PC-3 (cell line): Measurements from ENCODE around the gene KDSR. TPM values are rescaled to one million over a fixed set of nuclear protein-coding genes. Genes with fewer than 3 reads are reported as not detected.

Experiments used
- ATAC-seq: fragments of 200-7000 bp; cut with Tn5 transposase; 2 replicates; pipeline ENCODE4 v1.9.1; 2020; ENCODE audit warnings: mild to moderate bottlenecking, moderate library complexity
- BruUV-seq: library from RNA; stranded (reverse); fragments of 400-500 nt; replicated peaks from 2 replicates; lab custom pipeline; 2021; lab: Mats Ljungman, UMichigan
- CTCF ChIA-PET: fragments of 300-600 bp; sonication (Branson Sonifier 250); formaldehyde crosslinking; loops from one replicate; lab custom pipeline; 2022; ENCODE audit warnings: antibody characterized with exemption; lab: Charles Lee
- POLR2A ChIA-PET: fragments of 300-600 bp; sonication (Branson Sonifier 250); formaldehyde crosslinking; loops from one replicate; lab custom pipeline; 2022; ENCODE audit warnings: antibody characterized with exemption; ENCODE audit not compliant: unreplicated experiment; lab: Charles Lee
- DNase-seq: peaks from one replicate; pipeline ENCODE4 v3.0.0-alpha.2; 2015
- H2AFZ ChIP-seq: fragments of 300-600 bp; sonication (generic); 2 replicates; pipeline ENCODE4 v1.6.0; 2016; ENCODE audit warnings: antibody characterized with exemption, low read length
- H3F3A ChIP-seq: fragments of 300-600 bp; sonication (generic); one replicate; pipeline ENCODE4 v1.6.0; 2017; ENCODE audit warnings: antibody characterized with exemption, low read length, control low read depth, mild to moderate bottlenecking; ENCODE audit not compliant: unreplicated experiment
- H3K27ac ChIP-seq: fragments of 300-600 bp; sonication (generic); 2 replicates; pipeline ENCODE4 v1.5.1; 2016; ENCODE audit warnings: mild to moderate bottlenecking, low read length
- H3K27me3 ChIP-seq: fragments of 300-600 bp; sonication (generic); 2 replicates; pipeline ENCODE4 v1.6.1; 2016; ENCODE audit warnings: low read length, mixed read lengths
- H3K36me3 ChIP-seq: fragments of 300-600 bp; sonication (generic); 2 replicates; pipeline ENCODE4 v1.6.1; 2016; ENCODE audit warnings: low read depth, mixed run types, low read length, mixed read lengths
- H3K4me1 ChIP-seq: fragments of 300-600 bp; sonication (generic); 2 replicates; pipeline ENCODE4 v1.5.1; 2016; ENCODE audit warnings: low read length; ENCODE audit not compliant: insufficient read depth
- H3K4me2 ChIP-seq: fragments of 300-600 bp; sonication (generic); 2 replicates; pipeline ENCODE4 v1.6.0; 2016; ENCODE audit warnings: low read length
- H3K4me3 ChIP-seq: fragments of 300-600 bp; sonication (generic); 2 replicates; pipeline ENCODE4 v1.5.1; 2016; ENCODE audit warnings: mild to moderate bottlenecking, low read length, mixed read lengths
- H3K79me2 ChIP-seq: fragments of 300-600 bp; sonication (generic); 2 replicates; pipeline ENCODE4 v1.6.1; 2017; ENCODE audit warnings: low read length, mixed read lengths
- H3K9ac ChIP-seq: fragments of 300-600 bp; sonication (generic); 2 replicates; pipeline ENCODE4 v1.6.0; 2016; ENCODE audit warnings: mild to moderate bottlenecking, low read length
- H3K9me2 ChIP-seq: fragments of 300-600 bp; sonication (generic); replicated peaks from 2 replicates; pipeline ENCODE4 v1.6.1; 2016; ENCODE audit warnings: mixed run types, low read length, mixed read lengths
- H3K9me3 ChIP-seq: fragments of 300-600 bp; sonication (generic); 2 replicates; pipeline ENCODE4 v1.6.1; 2016; ENCODE audit warnings: low read length, mixed read lengths
- H4K20me1 ChIP-seq: fragments of 300-600 bp; sonication (generic); 2 replicates; pipeline ENCODE4 v1.6.1; 2016; ENCODE audit warnings: low read length, mixed read lengths
- CTCF ChIP-seq: fragments of 300-600 bp; sonication (generic); conservative IDR thresholded peaks from 2 replicates; pipeline ENCODE4 v1.5.1; 2017; ENCODE audit warnings: antibody characterized with exemption, low read depth, mild to moderate bottlenecking, low read length
- EZH2 ChIP-seq: fragments of 300-600 bp; sonication (generic); IDR thresholded peaks from one replicate; pipeline ENCODE4 v1.6.1; 2017; ENCODE audit warnings: antibody characterized with exemption, mild to moderate bottlenecking, low read length; ENCODE audit not compliant: unreplicated experiment
- EZH2phosphoT487 ChIP-seq: fragments of 300-600 bp; sonication (generic); IDR thresholded peaks from 2 replicates; pipeline ENCODE4 v1.6.1; 2018; ENCODE audit warnings: mild to moderate bottlenecking, antibody characterized with exemption, low read length, borderline replicate concordance
- intact Hi-C: fragments of 100-400 bp; cut with micrococcal nuclease; formaldehyde crosslinking; loops from 2 replicates; pipeline ENCODE4 v1.9.0; 2023
- total RNA-seq: library from RNA; depleted of rRNA; stranded (reverse); fragments of >200 nt; gene quantifications from 2 replicates; pipeline ENCODE4 v1.2.3, GENCODE V29; 2014

Gene KDSR
- total RNA-seq, 1 experiment from 2014 or later, result 16.1 TPM

- H3K9me3 ChIP-seq, result no peaks in the 10 kb centered on the region
- H3K4me1 ChIP-seq, result no peaks in the 10 kb centered on the region
- ChIA-PET CTCF (no interaction called here), POLR2A (no interaction called here)
- no peak overlapping the region for H3K4me3 ChIP-seq
- no peak for TF ChIP-seq EZH2phosphoT487
- no TSS peak for BruUV-seq
- intact Hi-C loops, result no loop called here
- H4K20me1 ChIP-seq, result no peaks in the 10 kb centered on the region
- H3K9me2 ChIP-seq, result no peaks in the 10 kb centered on the region
- DNase-seq (no peak), ATAC-seq (no peak)
- H3F3A ChIP-seq, result no peaks in the 10 kb centered on the region
- no peaks in the 10 kb centered on the region for H3K27me3 ChIP-seq
- H2AFZ ChIP-seq, result no peak overlapping the region
- H3K27ac ChIP-seq, result no peak overlapping the region
- H3K4me2 ChIP-seq, result no peak overlapping the region
- H3K79me2 ChIP-seq, result no peaks in the 10 kb centered on the region
- peaks cover 16% of the 10 kb centered on the region; the same call in 1 of the 2 replicates for H3K36me3 ChIP-seq
- H3K9ac ChIP-seq, result no peak overlapping the region
Measured at GRCh38 chr18:63344263-63344662, 22.7 kb downstream of the KDSR start.

GRCh38 chr18:63342206-63342605 is 24.8 kb downstream of the KDSR start:
- ATAC-seq (peak; percentile 81), DNase-seq (peak; percentile 52)
- Histone ChIP-seq H4K20me1 (no peaks in the 10 kb centered on the region), H3K4me2 (no peak overlapping the region), H3K4me1 (no peaks in the 10 kb centered on the region), H3K9me2 (no peaks in the 10 kb centered on the region), H3K27ac (no peak overlapping the region), H3K9ac (no peak overlapping the region), H3K79me2 (no peaks in the 10 kb centered on the region), H3K36me3 (peaks cover 19% of the 10 kb centered on the region; the same call in 1 of the 2 replicates), H3K9me3 (no peaks in the 10 kb centered on the region), H3F3A (no peaks in the 10 kb centered on the region), H3K4me3 (no peak overlapping the region), H2AFZ (no peak overlapping the region), H3K27me3 (no peaks in the 10 kb centered on the region)
- ChIA-PET POLR2A (no interaction called here), CTCF (no interaction called here)
- intact Hi-C loops, result loop anchor here (1.0 kb wide), 1 partner anchor 97 kb away; no protein-coding TSS in a partner anchor
- TF ChIP-seq CTCF (peak; percentile 77), EZH2phosphoT487 (no peak)
- no TSS peak for BruUV-seq

GRCh38 chr18:63339920-63340484 is 27.0 kb downstream of the KDSR start:
- H2AFZ ChIP-seq, result no peak overlapping the region
- H3K36me3 ChIP-seq, result peaks cover 15% of the 10 kb centered on the region; the same call in 1 of the 2 replicates
- no peaks in the 10 kb centered on the region for H3K27me3 ChIP-seq
- BruUV-seq, result no TSS peak
- H3K4me2 ChIP-seq, result no peak overlapping the region
- peak; percentile 46 for DNase-seq
- H3K27ac ChIP-seq, result no peak overlapping the region
- intact Hi-C loops, result no loop called here
- TF ChIP-seq EZH2, result no peak
- TF ChIP-seq CTCF, result peak; percentile 71
- ChIA-PET POLR2A (no interaction called here), CTCF (no interaction called here)
- no peaks in the 10 kb centered on the region for H3F3A ChIP-seq
- H3K9me3 ChIP-seq, result no peaks in the 10 kb centered on the region
- H3K4me1 ChIP-seq, result peaks cover 14% of the 10 kb centered on the region
- no peaks in the 10 kb centered on the region for H3K79me2 ChIP-seq
- no peaks in the 10 kb centered on the region for H3K9me2 ChIP-seq
- H3K9ac ChIP-seq, result no peak overlapping the region
- no peak for ATAC-seq
- H3K4me3 ChIP-seq, result no peak overlapping the region
- H4K20me1 ChIP-seq, result no peaks in the 10 kb centered on the region
